ENCODE data around the gene RAI14.
"Not testable (repeated sequence)": the region's sequence is repeated elsewhere in the genome, so short reads cannot be mapped to it uniquely, and the experiment has no call there.

Gene RAI14

GRCh38 chr5:34830827-34831226 lies 174.7 kb downstream of the RAI14 start:
- DNase-seq, result not testable (repeated sequence)

GRCh38 chr5:34831303-34831702 lies 175.2 kb downstream of the RAI14 start:
- DNase-seq, result no peak

- DNase-seq, result no peak
These were observed 176.4 kb downstream of the RAI14 start for GRCh38 chr5:34832568-34832967.

- peak; percentile 21 for DNase-seq
These were observed 177.0 kb downstream of the RAI14 start for GRCh38 chr5:34833090-34833489.

GRCh38 chr5:34833976-34834793 lies 178.1 kb downstream of the RAI14 start:
- no peak for DNase-seq

- DNase-seq, result no peak
These were observed 178.6 kb downstream of the RAI14 start for GRCh38 chr5:34834794-34835089.

GRCh38 chr5:34835664-34836063 lies 179.5 kb downstream of the RAI14 start:
- DNase-seq, result no peak

GRCh38 chr5:34838785-34839714 lies 182.9 kb downstream of the RAI14 start, which contains the start of gene TTC23L:
TSS of gene TTC23L (plus strand) at chr5:34839164. CDS start at chr5:34840672, 1,508 bp downstream.
- DNase-seq, result peak; percentile 92

GRCh38 chr5:34841816-34842215 lies 185.7 kb downstream of the RAI14 start:
- DNase-seq, result no peak

- no peak for DNase-seq
These were observed 186.4 kb downstream of the RAI14 start for GRCh38 chr5:34842554-34842953.

GRCh38 chr5:34843497-34843896 lies 187.4 kb downstream of the RAI14 start:
- no peak for DNase-seq

- no peak for DNase-seq
These were observed 188.0 kb downstream of the RAI14 start for GRCh38 chr5:34844106-34844505.

- DNase-seq, result no peak
These were observed 188.9 kb downstream of the RAI14 start for GRCh38 chr5:34844999-34845398.

GRCh38 chr5:34847056-34847455 lies 190.9 kb downstream of the RAI14 start:
- peak; percentile 10 for DNase-seq

- DNase-seq, result no peak
These were observed 191.4 kb downstream of the RAI14 start for GRCh38 chr5:34847552-34847951.

GRCh38 chr5:34848230-34848629 lies 192.1 kb downstream of the RAI14 start:
- DNase-seq, result no peak

- DNase-seq, result no peak
These were observed 193.1 kb downstream of the RAI14 start for GRCh38 chr5:34849253-34849652.

GRCh38 chr5:34854459-34855174 lies 198.5 kb downstream of the RAI14 start:
- no peak for DNase-seq

GRCh38 chr5:34857161-34857560 lies 201.0 kb downstream of the RAI14 start:
- no peak for DNase-seq

- no peak for DNase-seq
These were observed 201.8 kb downstream of the RAI14 start for GRCh38 chr5:34857894-34858293.

GRCh38 chr5:34858790-34859189 lies 202.7 kb downstream of the RAI14 start:
- no peak for DNase-seq

GRCh38 chr5:34859253-34859652 lies 203.1 kb downstream of the RAI14 start:
- DNase-seq, result no peak

- no peak for DNase-seq
These were observed 207.8 kb downstream of the RAI14 start for GRCh38 chr5:34863946-34864345.
